SK-N-SH (cell line): ENCODE data around the gene NTM. TPM values are rescaled to one million over a fixed set of nuclear protein-coding genes. Genes with fewer than 3 reads are reported as not detected.

Experiments used
- CTCF ChIA-PET: fragments of 300-600, 350-600 bp; formaldehyde crosslinking; extraction: SDS; loops from one replicate; lab custom pipeline; 2021; lab: Yijun Ruan, JAX
- POLR2A ChIA-PET: fragments of 350-600 bp; sonication (Branson Sonifier 250); formaldehyde crosslinking; extraction: SDS; loops from one replicate; lab custom pipeline; 2020; ENCODE audit warnings: antibody characterized with exemption, inconsistent platforms; lab: Yijun Ruan, JAX
- DNase-seq: peaks from one replicate; pipeline ENCODE4 v3.0.0; 2012
- H2AFZ ChIP-seq: fragments of 200-600 bp; sonication (generic); 2 replicates; pipeline ENCODE4 v1.8.1; 2016; ENCODE audit warnings: antibody characterized with exemption, mild to moderate bottlenecking, low read depth
- H3F3A ChIP-seq: fragments of 200-600 bp; sonication (generic); replicated peaks from 2 replicates; pipeline ENCODE3; 2016; ENCODE audit warnings: antibody characterized with exemption, mild to moderate bottlenecking; ENCODE audit not compliant: insufficient read depth
- H3K27ac ChIP-seq, 2 experiments: fragments of 200-500 bp in 1 of 2; fragments of 200-600 bp in 1 of 2; sonication (Bioruptor generic) in 1 of 2; sonication (generic), shearing (Covaris generic) in 1 of 2; 2 replicates each; pipeline versions ENCODE4 v1.5.1 to v1.6.1; 2014 to 2016; ENCODE audit warnings: low read depth in 2 of 2, inconsistent platforms in 1 of 2, low read length in 1 of 2, mild to moderate bottlenecking in 1 of 2, mixed read lengths in 1 of 2
- H3K27me3 ChIP-seq: fragments of 200-600 bp; sonication (generic), shearing (Covaris generic); 2 replicates; pipeline ENCODE4 v1.6.1; 2016; ENCODE audit warnings: mixed run types; ENCODE audit not compliant: insufficient read depth
- H3K36me3 ChIP-seq, 2 experiments: fragments of 200-500 bp in 1 of 2; fragments of 200-600 bp in 1 of 2; sonication (Bioruptor generic) in 1 of 2; sonication (generic) in 1 of 2; replicated peaks in 1 of 2; 2 replicates each; pipeline versions ENCODE3 to v1.5.1; 2014 to 2016; ENCODE audit warnings: low read length in 1 of 2, mild to moderate bottlenecking in 1 of 2; ENCODE audit not compliant: insufficient read depth in 2 of 2, control insufficient read depth in 1 of 2
- H3K4me1 ChIP-seq, 2 experiments: fragments of 200-500 bp in 1 of 2; fragments of 200-600 bp in 1 of 2; sonication (Bioruptor generic) in 1 of 2; sonication (generic), shearing (Covaris generic) in 1 of 2; 2 replicates each; pipeline versions ENCODE4 v1.5.1 to v1.6.1; 2014 to 2016; ENCODE audit warnings: low read depth in 1 of 2, low read length in 1 of 2, mixed run types in 1 of 2; ENCODE audit not compliant: insufficient read depth in 2 of 2, control insufficient read depth in 1 of 2
- H3K4me2 ChIP-seq: fragments of 200-600 bp; sonication (generic), shearing (Covaris generic); 2 replicates; pipeline ENCODE4 v1.6.1; 2017; ENCODE audit warnings: mixed run types
- H3K4me3 ChIP-seq, 2 experiments: fragments of 200-500 bp in 1 of 2; fragments of 200-600 bp in 1 of 2; sonication (Bioruptor generic) in 1 of 2; sonication (generic), shearing (Covaris generic) in 1 of 2; 2 replicates each; pipeline versions ENCODE4 v1.5.1 to v1.8.1; 2014 to 2016; ENCODE audit warnings: low read depth in 2 of 2, inconsistent platforms in 1 of 2, low read length in 1 of 2, mild to moderate bottlenecking in 1 of 2, mixed read lengths in 1 of 2, moderate library complexity in 1 of 2
- H3K79me2 ChIP-seq: fragments of 200-600 bp; sonication (generic); 2 replicates; pipeline ENCODE4 v1.8.1; 2017; ENCODE audit warnings: mild to moderate bottlenecking; ENCODE audit not compliant: insufficient read depth
- H3K9ac ChIP-seq: fragments of 200-600 bp; sonication (generic); 2 replicates; pipeline ENCODE4 v1.6.1; 2017; ENCODE audit warnings: mixed run types
- H3K9me2 ChIP-seq: fragments of 200-600 bp; sonication (generic); 2 replicates; pipeline ENCODE4 v1.6.1; 2017; ENCODE audit warnings: mixed run types
- H3K9me3 ChIP-seq: fragments of 200-600 bp; sonication (generic); 2 replicates; pipeline ENCODE4 v1.6.1; 2017; ENCODE audit warnings: mixed run types, mild to moderate bottlenecking, moderate library complexity
- H4K20me1 ChIP-seq: fragments of 200-600 bp; sonication (generic); 2 replicates; pipeline ENCODE4 v1.6.1; 2017; ENCODE audit warnings: mild to moderate bottlenecking, mixed run types; ENCODE audit not compliant: insufficient read depth
- CHD2 ChIP-seq: fragments of 150-350 bp; IDR thresholded peaks from 2 replicates; pipeline ENCODE4 v1.6.1; 2018; ENCODE audit warnings: low read length; ENCODE audit not compliant: partially characterized antibody
- CTCF ChIP-seq: fragments of 200-600 bp; sonication (generic); IDR thresholded peaks from 2 replicates; pipeline ENCODE4 v1.6.1; 2017; ENCODE audit warnings: antibody characterized with exemption, mild to moderate bottlenecking, moderate library complexity
- FOXJ3 ChIP-seq: sonication (generic); formaldehyde crosslinking; IDR thresholded peaks from 2 replicates; pipeline ENCODE4 v1.5.1; 2020; ENCODE audit warnings: mild to moderate bottlenecking, missing genetic modification reagents
- FOXM1 ChIP-seq: IDR thresholded peaks from 2 replicates; pipeline ENCODE4 v1.4.0; 2012; ENCODE audit warnings: low read depth, mild to moderate bottlenecking
- GABPA ChIP-seq: IDR thresholded peaks from 2 replicates; pipeline ENCODE4 v1.4.0; 2012; ENCODE audit warnings: low read depth, mild to moderate bottlenecking
- JUND ChIP-seq: IDR thresholded peaks from 2 replicates; pipeline ENCODE4 v1.4.0; 2012
- NFIC ChIP-seq: IDR thresholded peaks from 2 replicates; pipeline ENCODE4 v1.4.0; 2012; ENCODE audit warnings: borderline replicate concordance
- NRF1 ChIP-seq: IDR thresholded peaks from 2 replicates; pipeline ENCODE4 v1.6.1; 2012; ENCODE audit warnings: low read depth, mild to moderate bottlenecking, low read length
- RFX5 ChIP-seq: IDR thresholded peaks from 2 replicates; pipeline ENCODE4 v1.6.1; 2012; ENCODE audit warnings: mild to moderate bottlenecking, improper control_type of control experiment, low read length
- RXRA ChIP-seq: IDR thresholded peaks from 2 replicates; pipeline ENCODE4 v1.4.0; 2012; ENCODE audit warnings: low read depth, mild to moderate bottlenecking, borderline replicate concordance
- SMC3 ChIP-seq: IDR thresholded peaks from 2 replicates; pipeline ENCODE4 v1.6.1; 2012; ENCODE audit warnings: low read depth, low read length, improper control_type of control experiment
- TAF1 ChIP-seq: IDR thresholded peaks from 2 replicates; pipeline ENCODE4 v1.6.1; 2012; ENCODE audit warnings: low read depth, mild to moderate bottlenecking, low read length, moderate library complexity, borderline replicate concordance
- TCF12 ChIP-seq: IDR thresholded peaks from 2 replicates; pipeline ENCODE4 v1.4.0; 2012
- YY1 ChIP-seq: IDR thresholded peaks from 2 replicates; pipeline ENCODE4 v1.4.0; 2012; ENCODE audit warnings: low read depth, mild to moderate bottlenecking
- WGBS: methylation state at CpG from one replicate; pipeline ENCODE4 v1.1.6; 2017; ENCODE audit warnings: low lambda C conversion rate; 5-methylcytosine and 5-hydroxymethylcytosine counted together
- polyA plus RNA-seq, 3 experiments: library from polyadenylated mRNA; depleted of rRNA; stranded (reverse); fragments of >200 nt; gene quantifications; 2 replicates each; pipeline ENCODE4 v1.2.3, GENCODE V29; 2012
- TF ChIP-seq, protein P1 (sequence below): IDR thresholded peaks from 2 replicates; pipeline ENCODE4; 2012

The NTM gene
- polyA plus RNA-seq, 1 of the 3 experiments (the other 2 are of a cell fraction), result 20.0 TPM

- H4K20me1 ChIP-seq, result no peaks in the 10 kb centered on the region
- peak overlapping the region; percentile 61 for H3K4me2 ChIP-seq
- H3K79me2 ChIP-seq, result peaks cover 8% of the 10 kb centered on the region; the same call in 1 of the 2 replicates
- H3K9me2 ChIP-seq, result no peaks in the 10 kb centered on the region
- H3K9ac ChIP-seq, result peak overlapping the region; percentile 64
- H3F3A ChIP-seq, result peaks cover 20% of the 10 kb centered on the region
- H3K9me3 ChIP-seq, result no peaks in the 10 kb centered on the region
- TF ChIP-seq RFX5 (no peak), CHD2 (no peak), NFIC (peak; percentile 16; the same call in 1 of the 2 replicates), TCF12 (peak; percentile 6; the same call in 1 of the 2 replicates), NRF1 (no peak)
- TF ChIP-seq, protein P1, sequence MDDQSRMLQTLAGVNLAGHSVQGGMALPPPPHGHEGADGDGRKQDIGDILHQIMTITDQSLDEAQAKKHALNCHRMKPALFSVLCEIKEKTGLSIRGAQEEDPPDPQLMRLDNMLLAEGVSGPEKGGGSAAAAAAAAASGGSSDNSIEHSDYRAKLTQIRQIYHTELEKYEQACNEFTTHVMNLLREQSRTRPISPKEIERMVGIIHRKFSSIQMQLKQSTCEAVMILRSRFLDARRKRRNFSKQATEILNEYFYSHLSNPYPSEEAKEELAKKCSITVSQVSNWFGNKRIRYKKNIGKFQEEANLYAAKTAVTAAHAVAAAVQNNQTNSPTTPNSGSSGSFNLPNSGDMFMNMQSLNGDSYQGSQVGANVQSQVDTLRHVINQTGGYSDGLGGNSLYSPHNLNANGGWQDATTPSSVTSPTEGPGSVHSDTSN, result peak; percentile 62
- TF ChIP-seq, all 33 proteins: peak for 3
- Histone ChIP-seq H2AFZ (no peak overlapping the region), H3K27me3 (no peaks in the 10 kb centered on the region), H3K36me3 (no peaks in the 10 kb centered on the region), H3K27ac (peak overlapping the region in 1 of 2 experiments; percentile 95; a peak in 2 of 4 replicates), H3K4me3 (no peak overlapping the region), H3K4me1 (peaks cover 0 to 47% of the 10 kb centered on the region in 2 experiments; a peak in 3 of 4 replicates)
- ChIA-PET CTCF (interaction anchor here (1.1 to 2.1 kb wide), 5 partner anchors 10 to 285 kb away, joined by 3 to 7 read pairs (median 5); no protein-coding TSS in a partner anchor), POLR2A (no interaction called here)
- DNase-seq, result no peak
- 64% methylated on average over 4 of the region's 4 CpGs for WGBS
These were observed 662.6 kb downstream of the NTM start for GRCh38 chr11:132033051-132033450.

DNA sequence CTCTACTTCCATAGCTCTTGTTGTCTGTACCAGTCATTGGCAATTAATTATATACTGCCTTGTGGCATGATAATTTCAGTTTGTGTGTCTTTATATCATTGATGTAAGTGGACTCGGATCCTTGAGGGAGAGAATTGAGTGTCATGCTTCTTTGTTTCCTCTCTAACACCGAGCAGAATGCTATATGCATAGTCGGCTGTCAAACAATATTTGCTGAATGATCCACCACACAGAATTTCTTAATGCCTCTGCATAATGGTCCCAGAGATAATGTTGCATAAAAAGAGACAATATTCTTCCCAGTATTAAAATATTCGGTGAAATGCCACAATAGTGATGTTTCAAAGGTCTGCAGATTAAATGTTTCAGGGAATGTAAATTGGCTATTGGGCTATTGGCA is 664.8 kb downstream of the NTM start:
- Histone ChIP-seq H3K27me3 (no peaks in the 10 kb centered on the region), H3K27ac (no peak overlapping the region; a peak in 1 of 4 replicates), H3K4me1 (peaks cover 0 to 35% of the 10 kb centered on the region in 2 experiments; a peak in 3 of 4 replicates), H3K9ac (no peak overlapping the region), H3K9me2 (no peaks in the 10 kb centered on the region), H4K20me1 (no peaks in the 10 kb centered on the region), H3F3A (peaks cover 20% of the 10 kb centered on the region), H3K4me2 (no peak overlapping the region), H3K79me2 (peaks cover 3% of the 10 kb centered on the region; the same call in 1 of the 2 replicates), H3K36me3 (no peaks in the 10 kb centered on the region), H3K4me3 (no peak overlapping the region), H2AFZ (no peak overlapping the region), H3K9me3 (no peaks in the 10 kb centered on the region)
- WGBS, result 59% methylated on average over 4 of the region's 4 CpGs
- no peak for DNase-seq
- no peak for TF ChIP-seq CHD2
- TF ChIP-seq, protein P1, result no peak
- TF ChIP-seq RXRA, result no peak
- TF ChIP-seq YY1, result no peak
- TF ChIP-seq CTCF, result no peak
- TF ChIP-seq FOXM1, result no peak
- TF ChIP-seq GABPA, result no peak
- TF ChIP-seq FOXJ3 (CRISPR knock-in tag), result no peak
- no peak for TF ChIP-seq TAF1
- no peak for TF ChIP-seq NFIC
- no peak for TF ChIP-seq SMC3
- no peak for TF ChIP-seq TCF12
- no peak for TF ChIP-seq JUND
- ChIA-PET POLR2A (no interaction called here), CTCF (interaction anchor here (0.9 to 1.9 kb wide), 3 partner anchors 13 to 287 kb away, joined by 3 to 6 read pairs (median 4); no protein-coding TSS in a partner anchor)
